ENCODE data around the gene GUCY1A1.

DNA sequence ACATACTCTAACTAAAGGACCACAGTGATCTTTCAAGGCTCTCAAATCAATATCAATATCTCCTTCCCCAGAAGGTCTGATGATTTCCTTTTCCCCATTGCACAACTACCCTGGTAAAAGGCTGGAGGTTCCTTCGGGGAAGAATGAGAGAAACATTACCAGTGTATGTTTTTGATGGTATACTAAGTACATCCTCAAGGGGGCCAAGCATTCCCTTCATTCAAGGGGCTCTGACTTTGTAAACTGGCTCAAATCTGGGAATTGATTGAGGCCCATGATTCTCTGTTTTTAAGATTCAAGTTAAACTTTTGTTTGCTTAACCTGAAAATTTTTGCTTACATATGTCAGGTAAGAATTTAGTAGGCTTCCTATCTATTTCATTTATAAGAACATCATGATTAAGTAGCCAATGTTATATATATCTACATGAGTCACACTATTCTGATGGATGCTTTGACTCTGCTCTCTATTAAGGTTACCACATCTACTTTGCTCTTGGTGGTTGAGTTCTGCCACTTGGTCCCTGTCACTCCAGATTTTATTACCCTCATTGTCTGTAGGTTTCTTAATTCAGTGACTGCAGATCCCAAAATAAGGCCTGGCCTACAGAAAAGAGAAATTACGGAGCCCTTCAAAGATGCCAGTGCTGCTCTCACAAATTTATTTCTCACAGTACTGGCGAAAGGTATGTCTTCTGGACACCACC lies 75.8 kb downstream of the GUCY1A1 start:
- TF ChIP-seq SNAI2 (CRISPR knock-in tag; IDR thresholded peaks at IDR 0.05): no peak
- no peak for TF ChIP-seq RARB (CRISPR knock-in tag; IDR thresholded peaks at IDR 0.05)
- no peak for TF ChIP-seq ARNTL (CRISPR knock-in tag; IDR thresholded peaks at IDR 0.05; ENCODE audit: borderline replicate concordance, low read depth)
- no peak for TF ChIP-seq ZFP30 (CRISPR knock-in tag; IDR thresholded peaks at IDR 0.05)
- TF ChIP-seq CSDC2 (CRISPR knock-in tag; IDR thresholded peaks at IDR 0.05): no peak
- TF ChIP-seq PATZ1 (CRISPR knock-in tag; IDR thresholded peaks at IDR 0.05; ENCODE audit: borderline replicate concordance): no peak
- no peak for TF ChIP-seq ZNF565 (CRISPR knock-in tag; conservative IDR thresholded peaks at IDR 0.05; ENCODE audit: low read depth)
- TF ChIP-seq BACH2 (CRISPR knock-in tag; IDR thresholded peaks at IDR 0.05; ENCODE audit: borderline replicate concordance): no peak
- TF ChIP-seq ZNF8 (CRISPR knock-in tag; IDR thresholded peaks at IDR 0.05): no peak
- no peak for TF ChIP-seq ZNF70 (CRISPR knock-in tag; IDR thresholded peaks at IDR 0.05)
- no peak for TF ChIP-seq TSHZ2 (CRISPR knock-in tag; IDR thresholded peaks at IDR 0.05)
- no peak for TF ChIP-seq ZFP3 (CRISPR knock-in tag; IDR thresholded peaks at IDR 0.05)
- no peak for TF ChIP-seq GLIS3 (CRISPR knock-in tag; IDR thresholded peaks at IDR 0.05)

All from SK-N-SH treated with all-trans-retinoic acid at 6 μM for 48 hours (cell line).